HG03064 (cell line): Measurements from ENCODE around the gene IL1R1.

Experiments
- ATAC-seq: cut with Tn5 transposase; IDR thresholded peaks from one replicate; pipeline ENCODE4 v1.9.1; 2021; ENCODE audit warnings: low read depth; ENCODE audit not compliant: unreplicated experiment

IL1R1 gene

DNA sequence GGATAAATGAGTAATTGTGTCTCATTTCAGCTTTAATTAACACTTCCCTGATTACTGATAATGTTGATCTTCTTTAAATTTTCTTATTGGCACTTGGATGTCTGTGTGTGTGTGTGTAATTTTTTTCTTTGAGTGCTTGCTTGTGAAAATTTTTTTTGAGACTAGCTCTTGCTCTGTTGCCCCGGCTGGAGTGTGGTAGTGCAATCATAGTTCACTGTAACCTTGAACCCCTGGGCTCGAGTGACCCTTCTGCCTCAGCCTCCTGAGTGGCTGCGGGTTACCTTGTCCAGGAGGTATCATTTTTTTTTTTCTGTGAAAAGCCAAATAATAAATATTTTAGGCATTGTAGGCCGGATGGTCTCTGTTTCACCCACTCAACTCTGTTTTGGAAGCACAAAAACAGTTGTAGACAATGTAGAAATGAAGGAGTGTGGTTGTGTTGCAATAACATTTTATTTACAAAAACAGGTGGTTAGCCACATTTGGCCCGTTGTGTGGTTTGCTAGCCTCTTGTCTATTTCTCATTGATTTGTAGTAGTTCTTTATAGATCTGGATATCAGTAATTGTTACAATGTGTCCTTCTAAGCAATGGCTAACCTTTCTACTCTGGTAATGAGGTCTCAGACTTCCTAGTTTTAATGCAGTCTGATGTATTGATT is 52.2 kb downstream of the IL1R1 start:
- ATAC-seq, result no peak

DNA sequence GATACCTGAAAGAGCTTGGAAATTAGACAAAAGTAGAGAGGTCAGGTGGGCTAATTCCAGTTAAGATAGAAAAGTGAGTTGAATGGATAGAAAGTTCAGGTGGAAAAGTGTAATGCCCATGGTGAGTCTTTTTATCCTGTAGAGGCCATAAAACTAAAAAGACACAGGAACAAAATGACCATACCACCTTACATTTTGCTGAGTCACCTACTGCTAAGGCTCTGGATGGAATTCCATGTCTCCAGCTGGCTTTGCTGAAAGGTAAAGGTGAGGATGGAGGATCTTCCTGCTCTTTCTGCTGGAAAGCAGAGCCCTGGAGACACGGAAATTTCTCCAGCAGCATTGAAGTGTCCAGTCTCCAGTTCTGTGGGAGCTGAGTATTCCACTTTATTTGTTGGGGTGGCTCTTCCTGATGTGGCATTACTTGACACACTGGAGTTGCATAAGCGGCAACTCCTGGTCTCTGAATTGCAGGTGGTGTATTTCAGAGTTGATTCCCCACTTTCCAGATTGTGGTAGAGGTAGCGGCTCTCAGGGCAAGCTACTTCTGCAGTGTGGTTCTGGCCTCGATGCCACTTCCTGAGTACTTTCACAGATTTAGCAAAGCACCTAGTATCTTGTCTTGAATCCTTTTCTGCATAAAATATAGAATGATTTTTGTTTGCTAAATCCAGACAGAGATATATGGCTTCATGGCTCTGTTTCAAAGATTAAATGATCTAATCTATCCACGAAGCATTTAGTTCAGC is 55.0 kb downstream of the IL1R1 start:
- no peak for ATAC-seq

DNA sequence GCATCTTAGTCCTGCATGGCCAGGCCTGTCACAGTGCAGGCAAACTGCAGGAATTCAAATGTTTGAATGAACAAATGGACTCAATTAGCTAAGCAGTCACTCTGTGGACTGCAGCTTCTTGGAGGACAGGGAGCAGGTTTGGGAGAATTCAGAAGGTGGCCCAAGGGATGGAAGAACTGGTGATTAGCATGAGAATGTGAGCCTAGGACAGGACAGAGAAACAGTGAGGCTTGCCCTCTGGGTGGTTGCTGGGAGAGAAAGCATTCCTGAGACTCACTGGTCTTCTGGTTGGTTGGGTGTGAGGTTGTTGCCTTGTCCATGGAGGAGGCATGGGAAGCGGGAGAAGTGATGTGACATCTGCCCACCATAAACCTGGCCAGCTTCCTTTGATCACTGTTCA is 58.0 kb downstream of the IL1R1 start:
- ATAC-seq, result no peak

DNA sequence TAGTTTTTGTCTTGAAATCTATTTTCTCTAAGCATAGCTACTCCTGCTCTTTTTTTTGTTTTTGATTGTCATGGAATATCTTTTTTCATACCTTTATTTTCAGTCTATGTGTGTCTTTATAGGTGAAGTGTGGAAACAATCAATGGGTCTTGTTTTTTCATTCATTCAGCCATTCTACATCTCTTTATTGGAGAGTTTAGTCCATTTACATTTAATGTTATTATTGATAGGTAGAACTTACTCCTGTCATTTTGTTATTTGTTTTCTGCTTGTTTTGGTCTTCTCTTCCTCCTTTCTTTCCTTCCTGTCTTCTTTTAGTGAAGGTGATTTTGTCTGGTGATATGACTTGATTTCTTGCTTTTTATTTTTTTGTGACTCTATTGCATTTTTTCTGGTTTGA is 62.1 kb downstream of the IL1R1 start:
- no peak for ATAC-seq

DNA sequence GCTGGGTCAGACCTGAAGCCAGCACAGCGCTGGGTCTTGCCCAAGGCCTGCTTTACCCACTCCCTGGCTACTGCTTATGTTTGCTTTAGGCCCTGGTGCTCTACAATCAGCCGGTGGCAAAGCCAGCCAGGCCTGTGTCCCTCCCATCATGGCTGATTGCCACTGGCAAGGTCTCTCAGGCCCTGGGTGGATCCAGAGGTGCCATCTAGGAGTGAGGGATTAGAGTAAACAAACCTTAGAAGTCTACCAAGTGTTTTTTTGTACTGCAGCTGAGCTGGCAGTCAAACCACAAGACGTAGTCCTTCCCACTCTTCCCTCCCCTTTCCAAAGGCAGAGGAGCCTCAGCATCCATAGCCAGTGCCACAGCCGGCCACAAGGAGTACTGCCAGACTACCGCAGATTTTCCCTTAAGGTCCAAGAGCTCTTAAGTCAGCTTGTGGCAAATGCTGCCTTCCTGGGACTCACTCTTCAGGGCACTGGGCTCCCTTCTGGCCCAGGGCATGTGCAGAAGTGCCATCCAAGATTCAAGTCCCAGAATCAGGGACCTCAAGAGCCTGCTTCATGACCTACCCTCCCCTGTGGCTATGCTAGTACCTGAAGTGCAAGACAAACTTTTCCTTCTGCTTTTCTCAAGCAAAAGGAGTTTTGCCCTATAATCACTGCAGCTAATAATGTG is 64.3 kb downstream of the IL1R1 start:
- no peak for ATAC-seq

DNA sequence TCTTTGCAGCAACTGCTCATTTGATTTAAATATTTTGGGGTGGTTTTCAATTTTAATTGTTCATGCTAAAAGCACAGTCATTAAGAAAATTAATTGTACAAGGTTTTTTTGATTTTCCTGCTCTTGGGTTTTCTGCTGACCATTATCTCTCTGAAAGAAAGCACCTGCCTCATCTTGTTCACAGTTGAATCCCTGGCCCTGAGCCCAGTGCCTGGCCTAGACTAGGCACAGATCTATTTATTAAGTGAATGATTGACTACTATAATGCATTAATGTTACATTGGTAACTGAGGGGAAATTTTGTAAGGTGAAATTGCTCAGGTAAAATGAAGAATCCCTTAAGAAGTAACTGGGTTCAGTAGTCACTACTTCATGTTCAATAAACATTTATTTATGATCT is 66.2 kb downstream of the IL1R1 start:
- no peak for ATAC-seq

DNA sequence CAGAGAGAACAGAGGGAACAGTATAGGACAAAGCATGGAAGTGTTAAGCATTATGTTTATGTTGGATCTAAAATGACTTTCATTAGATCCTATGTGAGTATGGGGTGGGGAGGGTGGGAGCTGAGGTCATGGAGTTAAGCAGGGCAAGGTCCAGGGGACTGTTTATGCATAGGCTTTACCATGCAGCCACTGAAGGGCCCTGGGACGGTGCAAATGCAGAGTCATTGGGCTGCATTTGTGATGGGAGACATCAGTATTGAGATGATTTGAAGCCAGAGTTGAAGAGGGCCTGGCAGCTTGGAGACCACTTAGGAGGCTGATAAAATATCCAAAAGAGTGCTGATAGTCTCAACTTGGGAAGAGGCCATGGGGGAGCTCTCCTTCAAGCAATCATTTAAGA is 66.9 kb downstream of the IL1R1 start:
- ATAC-seq, result no peak

DNA sequence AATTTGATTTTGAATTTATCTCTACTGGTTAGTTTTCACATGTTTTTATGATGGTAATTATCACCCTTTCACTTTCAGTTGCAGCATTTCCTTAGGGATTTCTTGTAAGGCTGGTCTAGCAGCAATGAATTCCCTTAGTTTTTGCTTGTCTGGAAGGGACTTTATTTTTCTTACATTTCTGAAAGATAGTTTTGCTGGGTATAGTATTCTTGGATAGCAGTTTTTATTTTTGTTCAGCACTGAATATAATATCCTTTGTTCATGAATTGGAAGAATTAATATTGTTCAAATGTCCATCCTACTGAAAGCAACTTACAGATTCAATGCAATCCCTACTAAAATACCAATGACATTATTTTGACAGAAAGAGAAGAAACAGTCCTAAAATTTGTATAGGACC is 74.5 kb downstream of the IL1R1 start:
- ATAC-seq, result no peak

DNA sequence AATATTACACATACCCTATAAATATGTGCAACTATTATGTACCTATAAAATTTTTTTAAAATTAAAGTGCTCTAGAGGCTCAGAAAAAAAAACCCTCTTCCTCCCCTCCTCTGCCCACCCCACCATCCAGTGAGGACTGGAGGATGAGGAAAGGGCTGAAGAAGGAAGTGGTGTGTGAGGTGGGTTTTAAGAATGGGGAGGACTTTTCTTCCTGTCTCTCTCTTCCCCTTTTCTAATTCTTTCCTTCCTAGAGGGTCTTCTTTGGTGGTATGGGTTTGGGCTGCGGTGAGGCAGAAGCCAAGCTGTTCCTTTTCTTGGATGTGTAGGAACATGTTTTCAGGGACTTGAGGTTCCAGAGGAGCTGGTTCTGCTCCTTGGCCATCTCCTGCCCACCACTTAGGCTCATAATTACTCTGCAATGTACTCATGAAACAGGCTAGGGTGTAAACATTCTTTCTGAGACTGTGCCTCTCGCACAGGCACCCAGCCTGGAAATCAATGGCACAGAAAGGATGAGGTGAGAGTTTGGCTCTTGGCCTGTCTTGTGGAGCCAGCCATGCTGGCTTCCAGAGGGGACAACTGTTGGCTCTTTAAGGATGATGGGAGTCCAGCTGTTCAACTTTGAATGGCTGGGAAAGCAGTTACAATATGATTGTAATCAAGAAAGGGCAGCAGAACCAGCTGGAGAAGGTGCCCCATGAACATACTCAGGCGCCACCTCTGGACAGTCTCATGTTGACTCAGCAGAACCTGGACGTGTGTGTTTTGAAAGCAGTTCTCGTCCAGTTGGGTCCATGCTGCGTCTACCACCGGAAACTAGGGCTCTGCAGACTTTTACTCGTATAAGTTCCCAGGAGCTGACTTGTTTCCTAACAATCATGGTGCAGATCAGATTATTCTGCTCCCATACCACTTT is 82.5 kb downstream of the IL1R1 start:
- ATAC-seq, result no peak

DNA sequence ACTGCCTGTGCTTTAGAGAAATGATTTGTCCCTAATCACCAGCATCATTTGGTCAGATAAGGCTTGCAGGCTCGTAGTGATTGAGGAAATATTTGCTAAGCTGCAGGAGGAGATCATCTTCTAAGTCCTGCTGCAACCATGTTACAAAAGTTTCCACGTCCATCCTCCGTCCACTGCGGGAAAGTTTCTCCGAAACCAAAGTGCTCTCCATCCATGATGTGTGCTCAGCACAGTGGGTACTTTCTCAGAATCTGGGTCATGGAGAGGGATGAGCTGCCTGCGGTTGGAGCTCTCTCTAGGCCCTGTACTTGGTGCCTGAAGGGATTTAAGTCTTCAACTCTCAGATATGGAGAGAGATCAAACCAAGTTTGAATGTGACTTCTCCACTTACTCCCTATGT is 83.6 kb downstream of the IL1R1 start:
- no peak for ATAC-seq

DNA sequence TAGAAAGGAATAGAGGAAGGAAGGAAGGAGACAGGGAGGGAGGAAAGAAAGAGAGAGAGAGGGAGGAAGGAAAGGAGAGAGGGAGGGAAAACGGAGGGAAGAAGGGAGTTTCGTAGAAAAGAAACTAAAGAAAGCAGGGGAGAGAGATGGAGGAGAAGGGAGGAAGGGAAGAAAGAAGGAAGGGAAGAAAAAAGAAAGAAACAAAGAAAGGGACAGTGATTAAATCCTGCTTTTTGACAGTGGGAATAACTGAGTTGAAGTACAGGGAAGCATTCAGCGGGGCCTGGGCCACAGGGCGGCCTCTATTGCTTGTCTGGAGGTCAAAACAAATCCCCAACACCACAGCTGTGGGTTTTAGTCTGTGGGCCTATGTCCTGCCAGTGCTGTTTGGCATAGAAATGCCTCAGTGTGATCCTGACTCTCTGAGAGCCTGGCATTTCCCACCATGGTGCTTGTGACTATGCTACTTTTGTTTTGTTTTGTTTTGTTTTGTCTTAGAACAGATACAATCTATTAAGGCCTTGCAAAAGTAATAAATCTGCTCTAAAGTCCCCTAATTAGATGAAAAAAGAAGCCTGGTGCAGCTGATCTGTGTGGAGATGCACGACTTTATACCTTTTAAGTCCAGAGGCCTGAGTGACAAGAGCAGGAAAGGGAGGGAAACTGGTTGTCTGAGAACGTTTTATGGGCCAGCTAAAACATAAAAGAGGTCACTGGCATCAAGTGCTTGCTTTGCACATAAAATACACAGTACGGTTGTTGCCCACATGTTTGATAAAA is 84.3 kb downstream of the IL1R1 start:
- no peak for ATAC-seq

DNA sequence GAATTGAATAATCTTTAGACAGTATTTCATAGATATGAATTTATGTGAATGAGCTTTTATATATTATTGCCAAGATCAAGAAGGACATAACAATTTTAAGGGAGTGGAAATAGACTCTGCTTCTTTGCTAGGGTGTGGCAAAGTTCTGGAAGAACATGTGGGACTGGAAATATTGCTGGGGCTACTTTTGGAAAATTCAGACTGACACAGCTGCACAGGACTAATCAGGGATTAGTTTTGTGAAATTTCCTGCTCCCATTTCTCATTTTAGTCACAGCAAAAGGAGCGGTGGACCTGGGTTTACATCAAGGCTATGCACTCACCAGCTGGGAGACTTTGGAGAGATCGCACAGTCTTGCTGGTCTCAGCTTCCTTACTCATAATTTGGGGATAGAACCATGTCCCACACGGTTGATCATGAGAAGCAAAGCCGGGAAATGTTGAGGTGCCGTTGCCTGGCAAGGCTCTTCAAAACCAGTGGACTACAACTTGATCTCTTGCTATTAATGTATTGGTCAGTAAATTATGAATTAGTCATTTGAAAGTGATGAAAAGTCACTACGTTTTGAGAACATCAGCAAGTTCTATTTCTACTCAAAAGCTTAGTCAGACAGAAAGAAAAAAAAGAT is 86.7 kb downstream of the IL1R1 start:
- ATAC-seq, result no peak
